ENCODE data around the gene CLTA.
A peak's percentile ranks its signal among the peaks of the same experiment; 100 is the strongest.

The CLTA gene, protein sequence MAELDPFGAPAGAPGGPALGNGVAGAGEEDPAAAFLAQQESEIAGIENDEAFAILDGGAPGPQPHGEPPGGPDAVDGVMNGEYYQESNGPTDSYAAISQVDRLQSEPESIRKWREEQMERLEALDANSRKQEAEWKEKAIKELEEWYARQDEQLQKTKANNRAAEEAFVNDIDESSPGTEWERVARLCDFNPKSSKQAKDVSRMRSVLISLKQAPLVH

DNA sequence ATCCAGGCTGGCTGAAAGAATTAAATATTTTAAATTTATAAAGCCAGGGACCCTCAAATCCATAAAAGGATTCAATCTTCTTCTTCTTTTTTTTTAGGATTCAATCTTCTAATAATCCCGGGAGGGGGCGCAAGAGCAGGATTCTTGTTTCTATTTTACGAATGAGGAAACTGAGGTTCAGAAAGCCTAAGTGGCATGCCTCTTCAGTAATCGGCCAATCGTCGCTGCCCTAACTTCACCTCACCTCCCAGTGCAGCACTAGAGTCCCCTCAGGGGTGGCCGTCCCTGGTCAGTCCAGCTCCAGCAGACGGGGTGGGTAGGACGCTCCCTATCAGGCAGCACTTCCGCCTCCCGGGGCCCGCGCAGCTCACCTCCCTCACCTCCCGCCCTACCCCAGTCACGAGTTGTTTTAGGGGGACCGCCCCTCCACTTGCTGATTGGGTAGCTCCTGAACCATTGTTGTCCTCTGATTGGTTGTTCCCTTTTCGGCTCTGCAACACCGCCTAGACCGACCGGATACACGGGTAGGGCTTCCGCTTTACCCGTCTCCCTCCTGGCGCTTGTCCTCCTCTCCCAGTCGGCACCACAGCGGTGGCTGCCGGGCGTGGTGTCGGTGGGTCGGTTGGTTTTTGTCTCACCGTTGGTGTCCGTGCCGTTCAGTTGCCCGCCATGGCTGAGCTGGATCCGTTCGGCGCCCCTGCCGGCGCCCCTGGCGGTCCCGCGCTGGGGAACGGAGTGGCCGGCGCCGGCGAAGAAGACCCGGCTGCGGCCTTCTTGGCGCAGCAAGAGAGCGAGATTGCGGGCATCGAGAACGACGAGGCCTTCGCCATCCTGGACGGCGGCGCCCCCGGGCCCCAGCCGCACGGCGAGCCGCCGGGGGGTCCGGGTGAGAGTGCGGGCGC, at the start of gene CLTA:
CLTA (plus strand) TSS at position 534 of the 902 bp plus-strand sequence; CDS start at position 670, 136 bp downstream.
- FAIRE-seq (peak; percentile 93), DNase-seq (ENCODE audit: insufficient read length, low spot score) (peak; percentile 99)

DNA sequence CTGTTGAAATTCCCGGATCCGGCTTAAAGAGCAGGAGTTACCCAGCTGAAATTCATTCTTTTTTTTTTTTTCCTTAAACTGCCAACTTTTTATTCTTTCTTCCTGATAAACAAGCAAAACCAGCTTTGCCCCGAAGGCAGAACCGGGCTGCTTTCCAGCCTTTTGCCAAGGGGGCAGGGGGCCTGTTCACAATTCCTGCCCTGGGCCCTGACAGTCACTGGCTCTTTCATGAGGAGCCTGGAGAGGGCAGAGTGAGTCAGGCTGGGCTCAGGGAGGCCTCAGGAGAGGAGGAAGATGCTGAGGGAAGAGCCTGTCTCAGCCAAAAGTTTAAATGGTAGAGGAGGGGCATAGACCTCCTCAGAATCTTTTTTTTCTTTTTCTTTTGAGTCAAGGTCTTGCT, 49.4 kb upstream of the CLTA start:
- DNase-seq (ENCODE audit: insufficient read length, low spot score) = no peak
- FAIRE-seq = no peak

DNA sequence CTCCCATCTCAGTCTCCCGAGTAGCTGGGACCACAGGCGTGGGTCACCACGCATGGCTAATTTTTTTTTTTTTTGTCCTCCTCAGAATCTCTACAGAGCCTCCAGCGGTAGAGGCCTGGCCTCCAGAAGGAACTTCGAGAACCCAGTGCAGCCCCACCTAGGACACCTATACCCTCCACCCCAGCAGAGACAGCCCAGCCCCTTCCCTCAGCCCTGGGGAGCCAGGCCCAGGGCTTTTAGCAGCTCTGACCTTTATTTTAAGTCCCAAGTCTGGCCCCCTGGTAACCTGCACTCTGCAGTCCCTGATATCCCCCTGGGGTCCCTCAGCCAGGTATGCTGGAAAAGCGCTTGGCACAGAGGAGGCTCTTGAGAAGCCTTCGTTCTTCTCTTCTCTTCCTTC, 49.0 kb upstream of the CLTA start:
- no peak for DNase-seq (ENCODE audit: insufficient read length, low spot score)
- no peak for FAIRE-seq

DNA sequence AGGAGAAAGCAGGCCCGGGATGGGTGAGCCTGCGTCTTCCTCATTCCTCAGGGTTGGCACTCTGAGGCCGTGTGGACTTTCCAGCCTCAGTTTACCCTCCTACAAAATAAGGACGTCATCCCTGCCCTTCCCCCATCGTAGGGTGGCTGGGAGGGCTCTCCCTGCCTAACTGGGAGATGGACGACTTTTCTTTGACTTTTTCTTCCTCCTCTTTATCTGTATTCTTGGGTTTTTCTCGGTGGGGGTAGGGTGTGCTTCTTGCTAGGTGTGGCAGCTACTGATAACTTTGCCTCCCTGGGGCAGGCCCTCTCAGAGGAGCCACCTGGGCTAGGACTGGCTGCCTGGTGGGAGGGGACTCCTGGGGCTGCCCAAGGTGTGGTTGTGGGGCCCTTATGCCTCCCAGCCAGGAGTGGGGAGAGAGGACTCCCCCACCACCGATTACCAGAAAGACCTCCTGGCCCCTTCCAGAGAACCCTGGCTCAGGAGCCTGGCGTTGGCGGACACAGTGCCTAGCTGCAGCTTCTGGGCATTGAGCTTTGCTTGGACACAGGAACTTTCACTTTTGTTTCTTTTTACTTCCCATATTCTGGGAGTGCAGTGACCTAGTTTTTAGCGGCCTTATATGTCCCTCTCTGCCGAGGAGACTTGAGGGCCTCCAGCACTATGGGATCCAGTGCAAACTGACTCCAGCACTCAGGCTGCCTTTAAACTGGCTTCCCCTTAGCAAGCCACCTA, 48.0 kb upstream of the CLTA start:
- no peak for DNase-seq (ENCODE audit: insufficient read length, low spot score)

DNA sequence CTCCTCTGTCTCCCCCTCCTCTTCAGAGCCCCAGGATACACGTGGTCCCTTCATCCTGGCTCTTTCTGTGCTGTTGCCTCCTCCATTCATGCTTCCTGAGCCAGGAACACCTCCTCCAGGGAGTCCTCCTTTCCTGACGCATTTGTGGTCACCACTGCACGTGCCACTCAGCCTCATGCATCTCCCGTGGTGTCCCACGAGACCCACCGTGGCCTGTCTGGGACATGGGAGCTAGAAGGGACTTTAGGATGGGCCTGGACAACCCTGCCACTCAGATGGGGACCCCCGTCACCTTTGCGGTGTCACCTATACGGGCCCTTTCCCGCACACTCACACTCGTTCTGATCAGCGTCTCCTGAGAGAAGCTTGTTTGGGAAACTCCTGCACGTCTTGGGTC, 47.5 kb upstream of the CLTA start:
- FAIRE-seq = no peak
- no peak for DNase-seq (ENCODE audit: insufficient read length, low spot score)

More for the DNA sequence above, 48.0 kb upstream of the CLTA start:
- FAIRE-seq = no peak

DNA sequence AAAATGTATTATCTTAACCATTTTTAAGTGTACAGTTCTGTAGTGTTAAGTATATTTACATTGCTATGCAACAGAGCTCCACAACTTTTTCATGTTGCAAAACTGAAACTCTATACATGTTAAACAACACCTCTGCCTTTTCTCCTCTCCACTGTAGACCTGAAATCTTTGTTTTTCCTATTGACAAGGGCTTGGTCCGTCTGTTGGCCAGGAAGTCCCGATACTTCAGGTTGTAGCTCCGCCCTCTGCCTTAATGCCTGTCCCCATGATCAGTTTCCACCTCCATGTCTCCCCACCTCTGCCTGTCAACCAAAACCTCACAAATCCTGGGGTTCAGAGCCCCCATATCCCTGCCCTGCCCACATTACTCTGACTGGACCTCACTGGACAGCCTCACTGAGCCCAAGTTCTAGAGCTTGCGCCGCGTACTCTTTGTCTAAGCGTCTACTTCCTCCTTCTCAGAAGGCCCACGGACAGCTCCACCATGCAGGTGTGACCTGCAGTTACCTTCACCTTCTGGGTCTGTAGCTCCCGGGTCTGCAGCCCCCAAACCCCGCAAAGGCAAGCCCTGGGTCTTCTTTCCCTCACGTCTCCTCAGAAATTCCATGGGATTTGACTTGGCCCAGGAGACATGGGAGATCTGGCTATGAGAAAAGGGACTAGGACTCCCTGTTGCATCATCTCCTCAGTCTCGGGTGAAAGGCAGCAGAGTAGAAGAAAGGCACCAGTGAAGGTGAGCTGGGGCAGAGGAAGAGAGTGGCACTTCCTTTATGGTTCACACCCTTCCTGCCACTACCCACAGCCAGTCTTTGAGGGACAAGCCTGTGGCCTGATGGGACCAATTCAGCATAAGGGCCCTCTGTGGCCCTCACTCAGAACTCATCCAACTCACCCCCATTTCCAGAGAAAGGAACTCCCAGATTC, 46.1 kb upstream of the CLTA start:
- FAIRE-seq (no peak), DNase-seq (ENCODE audit: insufficient read length, low spot score) (no peak)

DNA sequence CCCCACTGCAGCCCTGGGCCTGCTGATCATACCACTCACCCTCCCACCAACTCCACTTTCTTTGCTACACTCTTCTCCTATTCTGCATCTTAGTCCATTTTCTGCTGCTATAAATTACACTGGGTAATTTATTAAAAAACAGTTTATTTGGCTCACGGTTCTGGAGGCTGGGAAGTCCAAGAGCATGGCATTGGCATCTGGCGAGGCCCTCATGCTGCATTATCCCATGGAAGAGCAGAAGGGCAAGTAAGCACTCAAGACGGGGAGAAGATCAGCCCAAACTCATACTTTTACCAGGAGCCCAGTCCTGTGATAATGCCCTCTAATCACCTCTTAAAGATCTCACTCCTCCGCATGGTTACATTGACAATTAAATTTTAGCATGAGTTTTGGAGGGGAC, 44.8 kb upstream of the CLTA start:
- FAIRE-seq (no peak), DNase-seq (ENCODE audit: insufficient read length, low spot score) (no peak)

DNA sequence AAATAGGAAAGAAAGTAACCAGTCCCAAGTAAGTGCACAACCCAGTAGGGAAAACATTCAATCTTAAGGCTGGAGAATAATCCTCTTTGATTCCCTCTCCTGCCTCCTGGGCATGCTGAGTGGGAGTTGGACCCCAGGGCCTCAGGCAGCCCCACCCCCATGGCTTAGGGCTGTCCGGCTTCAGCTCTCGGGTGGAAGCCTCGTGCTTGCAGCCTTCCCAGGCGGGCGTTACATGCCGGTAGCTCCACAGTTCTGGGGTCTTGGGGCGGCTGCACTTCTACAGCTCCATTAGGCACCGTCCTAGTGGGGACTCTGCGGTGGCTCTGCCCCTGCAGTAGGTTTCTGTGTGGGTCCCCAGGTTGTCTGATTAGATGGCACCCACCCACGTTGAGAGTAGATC, 44.1 kb upstream of the CLTA start:
- FAIRE-seq (no peak), DNase-seq (ENCODE audit: insufficient read length, low spot score) (no peak)

DNA sequence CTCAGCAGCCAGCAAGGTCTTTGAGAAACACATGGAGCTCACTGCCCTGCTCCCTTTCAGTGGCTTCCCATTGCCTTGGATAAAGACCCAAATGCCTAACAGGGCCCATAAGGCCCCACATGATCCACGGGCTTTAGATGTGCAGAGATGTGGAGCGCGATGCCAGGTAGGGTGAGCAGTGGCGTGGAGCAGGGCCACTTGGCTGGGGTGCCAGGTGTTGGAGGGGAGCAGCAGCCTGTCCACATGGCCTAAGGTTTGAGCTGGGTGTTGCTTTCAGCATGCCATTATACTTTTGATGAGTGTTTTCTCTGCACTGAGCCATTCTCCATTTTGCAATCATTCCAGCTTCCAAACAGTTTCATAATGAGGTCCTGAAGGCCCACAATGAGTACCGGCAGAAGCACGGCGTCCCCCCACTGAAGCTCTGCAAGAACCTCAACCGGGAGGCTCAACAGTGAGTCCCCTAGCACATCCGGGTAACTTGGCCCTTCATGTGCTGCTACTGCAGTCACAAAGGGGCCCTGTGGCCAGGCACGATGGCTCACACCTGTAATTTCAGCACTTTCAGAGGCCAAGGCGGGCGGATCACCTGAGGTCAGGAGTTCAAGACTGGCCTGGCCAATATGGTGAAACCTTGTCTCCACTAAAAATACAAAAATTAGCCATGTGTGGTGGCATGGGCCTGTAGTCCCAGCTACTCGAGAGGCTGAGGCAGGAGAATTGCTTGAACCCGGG, 43.1 kb upstream of the CLTA start:
- DNase-seq (ENCODE audit: insufficient read length, low spot score) (no peak), FAIRE-seq (no peak)

DNA sequence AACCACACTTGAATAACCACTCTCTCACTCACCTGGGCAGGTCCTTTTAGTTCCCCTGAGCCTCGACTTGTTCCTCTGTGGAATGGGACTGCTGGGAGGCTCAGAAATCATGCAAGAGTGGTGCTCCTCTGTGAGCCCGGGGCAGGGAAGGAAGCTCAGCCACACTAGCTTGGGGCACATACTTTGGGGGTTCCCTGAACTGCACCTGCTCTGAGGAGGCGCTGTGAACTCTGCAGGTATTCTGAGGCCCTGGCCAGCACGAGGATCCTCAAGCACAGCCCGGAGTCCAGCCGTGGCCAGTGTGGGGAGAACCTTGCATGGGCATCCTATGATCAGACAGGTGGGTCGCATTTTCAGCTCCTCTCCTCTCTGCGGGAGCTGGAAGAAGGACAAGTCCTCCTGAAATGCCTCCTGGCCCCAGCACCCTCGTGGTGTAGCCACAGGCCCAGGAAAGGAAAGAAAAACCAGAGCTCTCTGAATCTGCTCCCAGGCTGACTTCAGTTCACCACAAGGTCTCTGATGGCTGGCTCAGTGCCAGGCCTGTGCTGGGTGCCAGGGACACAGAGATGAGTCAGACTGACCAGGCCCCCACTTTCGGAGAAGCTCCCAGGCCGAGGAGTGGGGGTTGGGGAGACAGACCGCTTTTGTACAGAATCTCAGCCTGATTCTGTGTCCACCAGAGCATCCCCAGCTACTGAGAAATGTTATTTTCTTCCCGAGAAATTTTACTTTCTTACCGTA, 42.2 kb upstream of the CLTA start:
- FAIRE-seq = peak; percentile 48
- DNase-seq (ENCODE audit: insufficient read length, low spot score) = peak; percentile 97

DNA sequence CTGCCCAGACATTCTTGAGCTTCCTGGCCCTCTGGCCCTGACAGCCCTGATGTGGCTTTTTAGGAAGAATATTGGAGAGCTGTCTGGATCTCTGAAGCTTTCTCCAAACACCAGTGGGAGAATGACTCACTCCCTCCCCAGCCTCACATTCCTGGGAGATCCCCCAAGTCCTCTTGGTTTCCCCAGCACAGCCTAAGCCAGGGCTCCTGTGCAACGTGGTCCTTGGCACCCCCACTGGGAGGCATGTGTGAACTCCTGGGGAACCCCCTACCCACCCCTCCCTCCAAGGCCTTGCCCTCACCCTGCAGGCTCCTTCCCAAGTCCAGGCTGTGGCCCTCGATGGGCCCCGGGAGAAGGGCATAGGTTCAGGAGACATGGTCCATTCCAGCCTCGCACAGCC, 41.5 kb upstream of the CLTA start:
- no peak for DNase-seq (ENCODE audit: insufficient read length, low spot score)
- FAIRE-seq = no peak

DNA sequence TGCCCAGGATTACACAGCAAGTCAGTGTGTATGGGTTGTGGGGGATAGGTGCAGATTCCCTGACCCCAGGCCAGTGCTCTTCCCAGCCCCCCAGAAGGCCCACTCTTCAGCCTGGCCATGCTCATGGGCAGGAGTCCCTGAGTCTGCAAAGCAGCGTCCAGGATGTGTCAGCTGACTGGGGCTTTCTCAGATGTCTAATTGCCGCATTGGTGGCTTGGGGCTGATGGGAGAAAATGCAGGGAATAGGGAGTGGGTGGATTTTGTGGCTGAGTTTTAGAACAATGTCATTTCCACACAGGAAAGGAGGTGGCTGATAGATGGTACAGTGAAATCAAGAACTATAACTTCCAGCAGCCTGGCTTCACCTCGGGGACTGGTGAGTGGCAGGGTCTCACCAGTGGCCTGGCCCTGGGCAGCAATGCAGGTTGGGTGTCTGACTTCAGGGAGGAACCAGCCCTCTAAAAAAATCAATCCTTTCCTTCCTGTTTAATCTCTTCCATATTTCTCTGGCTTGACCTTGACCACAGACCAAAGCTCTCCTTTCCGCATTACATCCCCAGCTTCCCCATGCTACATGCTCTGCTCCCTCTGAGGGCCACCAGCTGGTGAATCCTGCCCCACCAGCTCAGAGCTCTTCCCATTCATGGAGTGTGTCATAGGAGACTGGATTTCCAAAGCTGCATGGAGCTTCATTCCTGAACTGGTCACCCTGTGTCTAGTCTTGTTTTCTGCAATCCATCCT, 40.0 kb upstream of the CLTA start:
- FAIRE-seq = no peak
- DNase-seq (ENCODE audit: insufficient read length, low spot score) = no peak

DNA sequence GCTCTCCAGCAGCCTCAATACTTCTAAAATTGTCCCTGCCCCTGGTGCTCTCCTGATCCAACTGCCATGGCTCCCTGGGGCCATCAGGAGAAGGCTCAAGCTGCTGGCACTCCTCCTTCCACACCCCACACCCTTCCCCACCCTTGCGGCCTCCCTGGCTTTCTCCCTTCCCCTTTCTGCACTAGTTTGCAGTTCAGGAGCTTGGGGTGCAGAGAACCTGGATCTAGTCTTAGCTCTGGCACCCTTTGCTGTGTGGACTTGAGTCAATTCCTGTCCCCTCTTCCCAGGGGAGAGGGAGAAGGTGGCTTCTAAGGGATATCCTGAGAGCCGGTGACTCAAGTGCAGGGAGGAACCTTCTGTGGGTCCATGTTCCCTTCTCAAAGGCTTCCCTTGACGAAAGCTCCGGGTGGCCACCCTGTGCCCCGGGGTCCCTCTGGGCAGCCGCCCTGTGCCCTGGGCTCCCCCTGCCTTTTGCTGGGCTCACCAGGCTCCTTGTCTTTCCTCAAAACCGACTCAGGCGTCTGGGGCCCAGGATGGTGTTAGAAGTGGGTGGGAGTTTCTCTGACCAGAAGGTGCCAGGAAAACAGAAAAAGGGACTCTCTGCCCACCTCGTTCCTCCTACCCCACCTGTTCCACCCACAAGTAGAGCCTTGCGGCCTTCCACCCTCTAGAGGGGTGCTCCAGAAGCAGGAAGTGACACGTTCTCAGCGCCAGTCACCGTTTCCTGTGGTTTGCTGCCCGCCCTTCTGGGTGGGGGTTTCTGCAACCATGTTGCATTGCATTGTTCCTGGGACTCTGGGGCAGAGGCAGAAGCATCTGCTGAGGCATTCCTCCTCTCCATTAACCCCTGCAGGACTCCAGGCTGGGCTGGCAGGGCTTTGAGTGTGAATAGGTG, 39.2 kb upstream of the CLTA start:
- FAIRE-seq (no peak), DNase-seq (ENCODE audit: insufficient read length, low spot score) (no peak)

DNA sequence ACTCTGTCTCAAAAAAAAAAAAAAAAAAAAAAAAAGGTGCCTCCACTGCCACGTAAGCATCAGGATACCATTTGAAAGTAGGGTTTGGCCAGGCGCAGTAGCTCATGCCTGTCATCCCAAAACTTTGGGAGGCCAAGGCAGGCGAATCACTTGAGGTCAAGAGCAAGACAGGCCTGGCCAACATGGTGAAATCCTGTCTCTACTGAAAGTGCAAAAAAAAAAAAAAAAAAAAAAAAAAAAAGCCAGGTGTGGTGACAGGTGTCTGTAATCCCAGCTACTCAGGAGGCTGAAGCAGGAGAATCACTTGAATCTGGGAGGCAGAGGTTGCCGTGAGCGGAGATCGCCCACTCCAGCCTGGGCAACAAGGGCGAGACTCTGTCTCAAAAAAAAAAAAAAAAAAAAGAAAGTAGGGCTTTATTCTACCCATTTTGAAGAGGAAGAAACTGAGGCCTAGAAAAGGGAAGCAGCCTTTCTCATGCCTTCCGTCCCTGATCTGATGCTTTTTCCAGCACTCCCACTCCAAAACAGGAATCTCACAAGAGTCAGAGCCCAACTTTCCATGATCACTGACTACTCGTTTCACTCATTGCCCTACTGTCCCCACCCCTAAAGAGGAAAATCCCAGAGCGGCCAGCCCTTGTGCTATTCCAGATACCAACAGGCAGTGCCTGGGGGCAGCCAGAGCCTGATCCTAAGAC, 37.8 kb upstream of the CLTA start:
- FAIRE-seq = no peak
- no peak for DNase-seq (ENCODE audit: insufficient read length, low spot score)

DNA sequence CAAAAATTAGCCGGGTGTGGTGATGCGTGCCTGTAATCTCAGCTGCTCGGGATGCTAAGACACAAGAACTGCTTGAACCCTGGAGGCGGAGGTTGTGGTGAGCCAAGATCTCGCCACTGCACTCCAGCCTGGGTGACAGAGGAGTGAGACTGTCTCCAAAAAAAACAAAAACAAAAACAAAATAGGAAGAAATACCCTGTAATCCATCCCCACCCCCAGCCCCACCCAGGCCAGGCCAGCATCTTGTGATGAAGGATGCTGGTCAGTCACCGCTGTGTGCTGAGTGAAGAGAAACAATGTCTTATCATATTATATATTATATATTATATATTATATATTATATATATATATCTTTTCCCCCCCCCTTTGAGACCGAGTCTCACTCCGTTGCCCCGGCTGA, 37.0 kb upstream of the CLTA start:
- no peak for DNase-seq (ENCODE audit: insufficient read length, low spot score)
- FAIRE-seq = no peak

DNA sequence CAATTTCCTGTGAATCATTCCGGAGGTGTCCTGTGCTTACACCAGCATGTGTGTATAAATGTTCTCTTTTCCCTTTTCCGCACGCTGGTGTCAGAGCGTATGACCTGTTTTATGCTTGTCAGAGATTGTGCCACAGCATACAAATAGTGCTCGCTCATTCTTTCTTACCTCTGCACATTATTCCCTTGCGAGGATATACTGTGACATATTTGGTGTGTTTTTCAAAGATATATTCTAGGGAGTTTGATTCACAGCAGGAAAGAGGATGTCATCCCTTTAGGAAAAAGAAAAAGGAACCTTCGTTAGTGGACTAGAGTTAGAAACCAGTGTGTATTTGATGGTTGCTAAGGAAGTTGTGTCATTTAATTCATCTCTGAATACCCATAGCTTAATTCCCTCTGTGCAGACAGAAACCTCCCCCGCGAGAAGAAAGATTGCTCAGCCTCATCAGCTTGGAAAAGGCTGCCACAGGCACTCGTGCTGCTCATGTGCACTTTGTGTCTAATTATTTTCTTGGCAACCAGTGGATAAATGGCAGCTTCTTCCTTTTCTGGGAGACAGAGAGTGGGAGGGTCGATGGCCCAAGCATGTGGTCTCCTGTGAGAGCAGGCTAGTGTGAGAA, 36.3 kb upstream of the CLTA start:
- FAIRE-seq = no peak
- DNase-seq (ENCODE audit: insufficient read length, low spot score) = no peak

Measured in HTR-8/SVneo (cell line).